Middle frontal gyrus (tissue), 1 donor: ENCODE measurements around the gene ZSWIM4.
"Not testable (repeated sequence)": the region's sequence is repeated elsewhere in the genome, so short reads cannot be mapped to it uniquely, and the experiment has no call there.

Experiments used
- DNase-seq: peaks from one replicate; pipeline ENCODE4 v3.0.0-alpha.2; 2015; ENCODE audit warnings: low spot score; ENCODE audit errors: extremely low spot score

The ZSWIM4 gene

GRCh38 chr19:13794757-13795589 lies at the start of gene ZSWIM4:
ZSWIM4 (plus strand) TSS chr19:13795443; CDS start chr19:13795649, 206 bp downstream.
- peak; percentile 97 for DNase-seq

- DNase-seq: no peak
Measured at GRCh38 chr19:13747098-13747453, 48.2 kb upstream of the ZSWIM4 start.

- DNase-seq: no peak
Measured at GRCh38 chr19:13748169-13748828, 46.9 kb upstream of the ZSWIM4 start.

GRCh38 chr19:13751436-13751835 lies 43.8 kb upstream of the ZSWIM4 start:
- DNase-seq: no peak

- not testable (repeated sequence) for DNase-seq
Measured at GRCh38 chr19:13753622-13754021, 41.6 kb upstream of the ZSWIM4 start.

GRCh38 chr19:13756210-13756609 lies 39.0 kb upstream of the ZSWIM4 start:
- DNase-seq: no peak

GRCh38 chr19:13757805-13758772 lies 37.2 kb upstream of the ZSWIM4 start:
- no peak for DNase-seq

GRCh38 chr19:13758795-13759194 lies 36.4 kb upstream of the ZSWIM4 start:
- no peak for DNase-seq

- no peak for DNase-seq
Measured at GRCh38 chr19:13761423-13761822, 33.8 kb upstream of the ZSWIM4 start.

- DNase-seq: no peak
Measured at GRCh38 chr19:13762635-13763235, 32.5 kb upstream of the ZSWIM4 start.

- no peak for DNase-seq
Measured at GRCh38 chr19:13763265-13763664, 32.0 kb upstream of the ZSWIM4 start.

GRCh38 chr19:13764101-13764807 lies 31.0 kb upstream of the ZSWIM4 start, which contains the start of gene MRI1:
MRI1 (plus strand) TSS chr19:13764522; CDS start chr19:13764589, 67 bp downstream.
- DNase-seq: peak; percentile 63

GRCh38 chr19:13764821-13765394 lies 30.3 kb upstream of the ZSWIM4 start:
- no peak for DNase-seq

- DNase-seq: no peak
Measured at GRCh38 chr19:13765395-13766094, 29.7 kb upstream of the ZSWIM4 start.

GRCh38 chr19:13766095-13766481 lies 29.2 kb upstream of the ZSWIM4 start:
- no peak for DNase-seq

GRCh38 chr19:13768510-13768909 lies 26.7 kb upstream of the ZSWIM4 start:
- no peak for DNase-seq

GRCh38 chr19:13770013-13770635 lies 25.1 kb upstream of the ZSWIM4 start:
- no peak for DNase-seq

- DNase-seq: peak; percentile 90
Measured at GRCh38 chr19:13774217-13775191, 20.7 kb upstream of the ZSWIM4 start, which contains the start of gene C19orf53. C19orf53 (plus strand) TSS chr19:13774456; CDS start chr19:13774478, 22 bp downstream.
